K562 (cell line): ENCODE measurements around the gene DMD.

Experiments used
- BRCA1 ChIP-seq, 2 experiments: fragments of 450-650 bp in 1 of 2; sonication (generic) in 1 of 2; formaldehyde crosslinking in 1 of 2; IDR thresholded peaks; 2 replicates each; pipeline versions ENCODE4 v1.5.0 to v1.6.1; 2017 to 2020; ENCODE audit warnings: mild to moderate bottlenecking in 1 of 2, missing genetic modification reagents in 1 of 2
- DPF2 ChIP-seq: fragments of 450-650 bp; IDR thresholded peaks from 2 replicates; pipeline ENCODE4 v1.6.1; 2016
- EP300 ChIP-seq: IDR thresholded peaks from 2 replicates; pipeline ENCODE4 v1.6.1; 2012; ENCODE audit warnings: low read length, improper control_type of control experiment
- EZH2 ChIP-seq: IDR thresholded peaks from 2 replicates; pipeline ENCODE4 v1.6.1; 2012; ENCODE audit warnings: low read depth, mild to moderate bottlenecking, inconsistent platforms, low read length, borderline replicate concordance
- HDAC8 ChIP-seq: fragments of 450-650 bp; IDR thresholded peaks from 2 replicates; pipeline ENCODE4 v1.6.1; 2016; ENCODE audit warnings: mild to moderate bottlenecking, missing genetic modification characterization, moderate library complexity, missing compliant biosample characterization
- HOXB6 ChIP-seq: fragments of 250-450 bp; sonication (Bioruptor Pico); IDR thresholded peaks from 2 replicates; pipeline ENCODE4 v1.5.1; 2022; ENCODE audit warnings: mild to moderate bottlenecking, borderline replicate concordance
- TCF7L2 ChIP-seq: fragments of 150-350 bp; IDR thresholded peaks from 2 replicates; pipeline ENCODE4 v1.6.1; 2016; ENCODE audit warnings: low read depth, mild to moderate bottlenecking, low read length, moderate library complexity
- YY1 ChIP-seq, 3 experiments: IDR thresholded peaks; 2 replicates each; pipeline ENCODE4 v1.6.1; 2011; ENCODE audit warnings: low read length in 2 of 3, mild to moderate bottlenecking in 2 of 3, moderate library complexity in 2 of 3, borderline replicate concordance in 1 of 3, control low read depth in 1 of 3, low read depth in 1 of 3; ENCODE audit not compliant: insufficient read depth in 3 of 3, insufficient replicate concordance in 2 of 3, control insufficient read depth in 1 of 3, insufficient read length in 1 of 3; ENCODE audit errors: extremely low read depth in 1 of 3
- ZEB2 ChIP-seq: fragments of 450-650 bp; IDR thresholded peaks from 2 replicates; pipeline ENCODE4 v1.6.1; 2016
- ZNF197 ChIP-seq: fragments of 200-800 bp; sonication (Bioruptor generic); IDR thresholded peaks from 2 replicates; pipeline ENCODE4 v1.6.1; 2016; ENCODE audit warnings: low read depth, missing genetic modification characterization, missing compliant biosample characterization
- TF ChIP-seq, protein P1 (sequence below), 3 experiments: IDR thresholded peaks in 2 of 3; conservative IDR thresholded peaks in 1 of 3; 2 replicates each; pipeline ENCODE4 v1.5.1; 2011 to 2012; ENCODE audit warnings: low read length in 3 of 3, mild to moderate bottlenecking in 3 of 3, control low read depth in 2 of 3, improper control_type of control experiment in 1 of 3, inconsistent platforms in 1 of 3, low read depth in 1 of 3, mixed read lengths in 1 of 3, moderate library complexity in 1 of 3; ENCODE audit not compliant: insufficient read depth in 2 of 3
- TF ChIP-seq, protein P2 (sequence below), 2 experiments: fragments of 450-650 bp in 1 of 2; IDR thresholded peaks; 2 replicates each; pipeline ENCODE4 v1.6.1; 2011 to 2017; ENCODE audit warnings: low read depth in 2 of 2, antibody characterized with exemption in 1 of 2, borderline replicate concordance in 1 of 2, low read length in 1 of 2, mild to moderate bottlenecking in 1 of 2, mixed read lengths in 1 of 2; ENCODE audit not compliant: control insufficient read depth in 1 of 2
- TF ChIP-seq, protein P3 (sequence below): sonication (generic); formaldehyde crosslinking; IDR thresholded peaks from 2 replicates; pipeline ENCODE4 v1.9.0; 2022; ENCODE audit warnings: mild to moderate bottlenecking, missing genetic modification reagents

DNA sequence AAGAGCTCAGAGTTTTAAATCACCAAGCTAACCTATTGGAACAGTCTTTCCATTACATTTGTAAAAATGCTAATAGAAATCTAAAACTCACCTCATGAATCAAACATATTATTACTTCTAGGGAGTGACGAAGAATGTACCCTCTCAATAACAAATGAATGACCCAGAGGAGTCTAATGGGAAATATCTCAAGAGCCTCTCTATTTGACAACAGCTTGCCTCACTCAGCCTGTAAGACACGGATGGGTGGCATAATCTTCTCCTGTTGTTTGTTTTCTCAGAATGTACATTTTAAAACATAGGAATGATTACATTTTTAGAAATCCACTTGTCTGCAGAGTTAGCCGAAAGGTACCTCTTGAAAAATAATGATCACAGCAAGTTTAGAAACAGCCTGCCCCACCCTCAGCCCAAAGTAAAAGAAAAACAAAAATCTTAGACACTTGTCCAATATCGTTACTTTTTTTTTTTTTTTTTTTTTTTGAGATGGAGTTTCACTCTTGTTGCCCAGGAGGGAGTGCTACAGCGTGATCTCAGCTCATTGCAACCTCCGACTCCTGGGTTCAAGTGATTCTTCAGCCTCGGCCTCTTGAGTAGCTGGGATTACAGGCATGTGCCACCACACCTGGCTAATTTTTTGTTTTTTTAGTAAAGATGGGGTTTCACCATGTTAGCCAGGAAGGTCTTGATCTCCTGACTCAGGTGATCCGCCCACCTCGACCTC is 1955.9 kb downstream of the DMD start:
- no peak for TF ChIP-seq HDAC8 (tag)
- no peak for TF ChIP-seq ZNF197
- no peak for TF ChIP-seq TCF7L2
- TF ChIP-seq BRCA1 (IDR thresholded peaks at IDR 0.05) = no peak
- no peak for TF ChIP-seq BRCA1 (CRISPR knock-in tag; IDR thresholded peaks at IDR 0.05)
- TF ChIP-seq, protein P1, sequence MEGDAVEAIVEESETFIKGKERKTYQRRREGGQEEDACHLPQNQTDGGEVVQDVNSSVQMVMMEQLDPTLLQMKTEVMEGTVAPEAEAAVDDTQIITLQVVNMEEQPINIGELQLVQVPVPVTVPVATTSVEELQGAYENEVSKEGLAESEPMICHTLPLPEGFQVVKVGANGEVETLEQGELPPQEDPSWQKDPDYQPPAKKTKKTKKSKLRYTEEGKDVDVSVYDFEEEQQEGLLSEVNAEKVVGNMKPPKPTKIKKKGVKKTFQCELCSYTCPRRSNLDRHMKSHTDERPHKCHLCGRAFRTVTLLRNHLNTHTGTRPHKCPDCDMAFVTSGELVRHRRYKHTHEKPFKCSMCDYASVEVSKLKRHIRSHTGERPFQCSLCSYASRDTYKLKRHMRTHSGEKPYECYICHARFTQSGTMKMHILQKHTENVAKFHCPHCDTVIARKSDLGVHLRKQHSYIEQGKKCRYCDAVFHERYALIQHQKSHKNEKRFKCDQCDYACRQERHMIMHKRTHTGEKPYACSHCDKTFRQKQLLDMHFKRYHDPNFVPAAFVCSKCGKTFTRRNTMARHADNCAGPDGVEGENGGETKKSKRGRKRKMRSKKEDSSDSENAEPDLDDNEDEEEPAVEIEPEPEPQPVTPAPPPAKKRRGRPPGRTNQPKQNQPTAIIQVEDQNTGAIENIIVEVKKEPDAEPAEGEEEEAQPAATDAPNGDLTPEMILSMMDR (IDR thresholded peaks at IDR 0.05 in 2 of 3, conservative IDR thresholded peaks at IDR 0.05 in 1 of 3; ENCODE audit: insufficient read depth in 2 of 3, low read depth in 1 of 3, low read length in 3 of 3) = no peak
- no peak for TF ChIP-seq ZEB2
- no peak for TF ChIP-seq EZH2
- TF ChIP-seq, protein P2, sequence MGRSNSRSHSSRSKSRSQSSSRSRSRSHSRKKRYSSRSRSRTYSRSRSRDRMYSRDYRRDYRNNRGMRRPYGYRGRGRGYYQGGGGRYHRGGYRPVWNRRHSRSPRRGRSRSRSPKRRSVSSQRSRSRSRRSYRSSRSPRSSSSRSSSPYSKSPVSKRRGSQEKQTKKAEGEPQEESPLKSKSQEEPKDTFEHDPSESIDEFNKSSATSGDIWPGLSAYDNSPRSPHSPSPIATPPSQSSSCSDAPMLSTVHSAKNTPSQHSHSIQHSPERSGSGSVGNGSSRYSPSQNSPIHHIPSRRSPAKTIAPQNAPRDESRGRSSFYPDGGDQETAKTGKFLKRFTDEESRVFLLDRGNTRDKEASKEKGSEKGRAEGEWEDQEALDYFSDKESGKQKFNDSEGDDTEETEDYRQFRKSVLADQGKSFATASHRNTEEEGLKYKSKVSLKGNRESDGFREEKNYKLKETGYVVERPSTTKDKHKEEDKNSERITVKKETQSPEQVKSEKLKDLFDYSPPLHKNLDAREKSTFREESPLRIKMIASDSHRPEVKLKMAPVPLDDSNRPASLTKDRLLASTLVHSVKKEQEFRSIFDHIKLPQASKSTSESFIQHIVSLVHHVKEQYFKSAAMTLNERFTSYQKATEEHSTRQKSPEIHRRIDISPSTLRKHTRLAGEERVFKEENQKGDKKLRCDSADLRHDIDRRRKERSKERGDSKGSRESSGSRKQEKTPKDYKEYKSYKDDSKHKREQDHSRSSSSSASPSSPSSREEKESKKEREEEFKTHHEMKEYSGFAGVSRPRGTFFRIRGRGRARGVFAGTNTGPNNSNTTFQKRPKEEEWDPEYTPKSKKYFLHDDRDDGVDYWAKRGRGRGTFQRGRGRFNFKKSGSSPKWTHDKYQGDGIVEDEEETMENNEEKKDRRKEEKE (IDR thresholded peaks at IDR 0.05; ENCODE audit: borderline replicate concordance in 1 of 2, control insufficient read depth in 1 of 2, low read depth in 2 of 2, low read length in 1 of 2) = no peak
- no peak for TF ChIP-seq DPF2
- no peak for TF ChIP-seq YY1 (IDR thresholded peaks at IDR 0.05; ENCODE audit: borderline replicate concordance in 1 of 3, control insufficient read depth in 1 of 3, extremely low read depth in 1 of 3, insufficient read depth in 3 of 3, insufficient read length in 1 of 3, insufficient replicate concordance in 2 of 3, low read depth in 1 of 3, low read length in 2 of 3)
- TF ChIP-seq, protein P3, sequence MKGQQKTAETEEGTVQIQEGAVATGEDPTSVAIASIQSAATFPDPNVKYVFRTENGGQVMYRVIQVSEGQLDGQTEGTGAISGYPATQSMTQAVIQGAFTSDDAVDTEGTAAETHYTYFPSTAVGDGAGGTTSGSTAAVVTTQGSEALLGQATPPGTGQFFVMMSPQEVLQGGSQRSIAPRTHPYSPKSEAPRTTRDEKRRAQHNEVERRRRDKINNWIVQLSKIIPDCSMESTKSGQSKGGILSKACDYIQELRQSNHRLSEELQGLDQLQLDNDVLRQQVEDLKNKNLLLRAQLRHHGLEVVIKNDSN (CRISPR knock-in tag) = no peak
- TF ChIP-seq EP300 = no peak
- no peak for TF ChIP-seq HOXB6 (CRISPR knock-in tag)
